OCI-LY1 (cell line): ENCODE data around the gene PPIF.

Experiments
- H2AFZ ChIP-seq: fragments of 200-600 bp; sonication (generic), shearing (Covaris generic); 2 replicates; pipeline ENCODE4 v1.6.0; 2014; ENCODE audit warnings: antibody characterized with exemption, mild to moderate bottlenecking, low read length
- H3F3A ChIP-seq: fragments of 200-600 bp; sonication (generic), shearing (Covaris generic); 2 replicates; pipeline ENCODE4 v1.6.0; 2014; ENCODE audit warnings: mild to moderate bottlenecking, antibody characterized with exemption, low read length, moderate library complexity; ENCODE audit not compliant: insufficient read depth
- H3K27ac ChIP-seq: fragments of 200-600 bp; sonication (generic); 2 replicates; pipeline ENCODE4 v1.5.1; 2014; ENCODE audit warnings: low read length, mixed run types, mild to moderate bottlenecking, low read depth; ENCODE audit not compliant: poor library complexity, severe bottlenecking
- H3K27me3 ChIP-seq: fragments of 200-600 bp; sonication (generic); 2 replicates; pipeline ENCODE4 v1.6.0; 2014; ENCODE audit warnings: antibody characterized with exemption, mild to moderate bottlenecking, low read length, moderate library complexity; ENCODE audit not compliant: insufficient read depth
- H3K36me3 ChIP-seq: fragments of 200-600 bp; sonication (generic); 2 replicates; pipeline ENCODE4 v1.6.1; 2014; ENCODE audit warnings: mild to moderate bottlenecking, antibody characterized with exemption, low read length, moderate library complexity, mixed read lengths; ENCODE audit not compliant: insufficient read depth
- H3K4me1 ChIP-seq: fragments of 200-600 bp; sonication (generic); 2 replicates; pipeline ENCODE4 v1.5.1; 2014; ENCODE audit warnings: mild to moderate bottlenecking, low read length, moderate library complexity; ENCODE audit not compliant: insufficient read depth, severe bottlenecking
- H3K4me2 ChIP-seq: fragments of 200-600 bp; sonication (generic), shearing (Covaris generic); 2 replicates; pipeline ENCODE4 v1.6.1; 2014; ENCODE audit warnings: low read length
- H3K4me3 ChIP-seq: fragments of 200-600 bp; sonication (generic); 2 replicates; pipeline ENCODE4 v1.5.1; 2014; ENCODE audit warnings: low read length, low read depth, mild to moderate bottlenecking, mixed read lengths; ENCODE audit not compliant: poor library complexity, severe bottlenecking
- H3K79me2 ChIP-seq: fragments of 200-600 bp; shearing (Covaris generic); 2 replicates; pipeline ENCODE4 v1.6.1; 2016; ENCODE audit warnings: mixed run types, low read length, mixed read lengths; ENCODE audit not compliant: insufficient read depth
- H3K9ac ChIP-seq: fragments of 200-600 bp; sonication (generic), shearing (Covaris generic); 2 replicates; pipeline ENCODE4 v1.6.1; 2014; ENCODE audit warnings: mild to moderate bottlenecking, low read length, mixed read lengths
- H3K9me2 ChIP-seq: fragments of 200-600 bp; sonication (generic), shearing (Covaris generic); 2 replicates; pipeline ENCODE4 v1.6.1; 2014; ENCODE audit warnings: low read depth, mild to moderate bottlenecking, low read length, mixed read lengths
- H3K9me3 ChIP-seq: fragments of 200-600 bp; shearing (Covaris generic); 2 replicates; pipeline ENCODE4 v1.6.1; 2014; ENCODE audit warnings: low read length, mixed read lengths
- H4K20me1 ChIP-seq: fragments of 200-600 bp; sonication (generic), shearing (Covaris generic); 2 replicates; pipeline ENCODE4 v1.6.0; 2016; ENCODE audit warnings: mild to moderate bottlenecking, low read length; ENCODE audit not compliant: insufficient read depth
- EZH2 ChIP-seq: fragments of 200-600 bp; sonication (generic), shearing (Covaris generic); IDR thresholded peaks from 2 replicates; pipeline ENCODE4 v1.8.0; 2017; ENCODE audit warnings: borderline replicate concordance, mixed run types, mild to moderate bottlenecking, antibody characterized with exemption, low read length, moderate library complexity, mixed read lengths
- TF ChIP-seq, protein P1 (sequence below): fragments of 200-600 bp; sonication (generic), shearing (Covaris generic); IDR thresholded peaks from 2 replicates; pipeline ENCODE4 v1.5.1; 2017; ENCODE audit warnings: mild to moderate bottlenecking, antibody characterized with exemption, low read length, moderate library complexity, mixed read lengths

PPIF gene

DNA sequence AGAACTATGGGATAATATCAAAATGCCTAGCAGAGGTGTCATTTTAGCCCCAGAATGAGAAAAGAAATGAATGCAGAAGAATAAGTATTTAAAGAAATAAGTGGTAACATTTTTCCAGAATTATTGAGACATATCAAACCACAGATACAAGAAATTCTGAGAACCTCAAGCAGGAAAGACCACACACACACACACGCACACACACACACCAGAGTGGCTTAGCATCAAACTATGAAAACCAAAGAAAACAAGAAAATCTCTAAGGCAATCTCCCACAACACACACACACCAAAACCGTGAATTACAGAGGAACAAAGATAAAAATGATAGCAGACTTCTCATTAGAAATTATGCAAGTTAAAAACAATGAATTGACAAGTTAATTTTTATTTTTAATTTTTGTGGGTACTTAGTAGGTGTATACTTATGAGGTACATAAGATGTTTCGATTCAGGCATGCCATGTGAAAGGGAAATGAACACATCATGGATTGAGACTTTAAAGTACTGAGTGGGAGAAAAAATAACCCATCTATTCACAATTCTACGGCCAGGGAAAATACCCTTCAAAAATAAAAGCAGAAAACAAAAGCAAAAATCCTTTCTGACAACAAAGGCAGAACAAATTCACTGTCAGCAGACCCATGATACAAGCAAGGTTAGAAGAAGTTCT is 14.6 kb downstream of the PPIF start:
- Histone ChIP-seq H2AFZ (no peak overlapping the region), H3K9ac (no peak overlapping the region), H3K4me1 (no peaks in the 10 kb centered on the region), H3K9me2 (no peaks in the 10 kb centered on the region), H3K27me3 (no peaks in the 10 kb centered on the region), H3K9me3 (no peaks in the 10 kb centered on the region), H3K79me2 (no peaks in the 10 kb centered on the region), H3K36me3 (0 out of 2 replicates have a peak, but pooled peaks cover 6% of the 10 kb centered on the region), H3F3A (no peaks in the 10 kb centered on the region), H3K4me3 (no peak overlapping the region), H3K4me2 (no peak overlapping the region), H3K27ac (no peak overlapping the region), H4K20me1 (no peaks in the 10 kb centered on the region)
- TF ChIP-seq, protein P1, sequence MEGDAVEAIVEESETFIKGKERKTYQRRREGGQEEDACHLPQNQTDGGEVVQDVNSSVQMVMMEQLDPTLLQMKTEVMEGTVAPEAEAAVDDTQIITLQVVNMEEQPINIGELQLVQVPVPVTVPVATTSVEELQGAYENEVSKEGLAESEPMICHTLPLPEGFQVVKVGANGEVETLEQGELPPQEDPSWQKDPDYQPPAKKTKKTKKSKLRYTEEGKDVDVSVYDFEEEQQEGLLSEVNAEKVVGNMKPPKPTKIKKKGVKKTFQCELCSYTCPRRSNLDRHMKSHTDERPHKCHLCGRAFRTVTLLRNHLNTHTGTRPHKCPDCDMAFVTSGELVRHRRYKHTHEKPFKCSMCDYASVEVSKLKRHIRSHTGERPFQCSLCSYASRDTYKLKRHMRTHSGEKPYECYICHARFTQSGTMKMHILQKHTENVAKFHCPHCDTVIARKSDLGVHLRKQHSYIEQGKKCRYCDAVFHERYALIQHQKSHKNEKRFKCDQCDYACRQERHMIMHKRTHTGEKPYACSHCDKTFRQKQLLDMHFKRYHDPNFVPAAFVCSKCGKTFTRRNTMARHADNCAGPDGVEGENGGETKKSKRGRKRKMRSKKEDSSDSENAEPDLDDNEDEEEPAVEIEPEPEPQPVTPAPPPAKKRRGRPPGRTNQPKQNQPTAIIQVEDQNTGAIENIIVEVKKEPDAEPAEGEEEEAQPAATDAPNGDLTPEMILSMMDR = no peak
- TF ChIP-seq EZH2 = no peak

DNA sequence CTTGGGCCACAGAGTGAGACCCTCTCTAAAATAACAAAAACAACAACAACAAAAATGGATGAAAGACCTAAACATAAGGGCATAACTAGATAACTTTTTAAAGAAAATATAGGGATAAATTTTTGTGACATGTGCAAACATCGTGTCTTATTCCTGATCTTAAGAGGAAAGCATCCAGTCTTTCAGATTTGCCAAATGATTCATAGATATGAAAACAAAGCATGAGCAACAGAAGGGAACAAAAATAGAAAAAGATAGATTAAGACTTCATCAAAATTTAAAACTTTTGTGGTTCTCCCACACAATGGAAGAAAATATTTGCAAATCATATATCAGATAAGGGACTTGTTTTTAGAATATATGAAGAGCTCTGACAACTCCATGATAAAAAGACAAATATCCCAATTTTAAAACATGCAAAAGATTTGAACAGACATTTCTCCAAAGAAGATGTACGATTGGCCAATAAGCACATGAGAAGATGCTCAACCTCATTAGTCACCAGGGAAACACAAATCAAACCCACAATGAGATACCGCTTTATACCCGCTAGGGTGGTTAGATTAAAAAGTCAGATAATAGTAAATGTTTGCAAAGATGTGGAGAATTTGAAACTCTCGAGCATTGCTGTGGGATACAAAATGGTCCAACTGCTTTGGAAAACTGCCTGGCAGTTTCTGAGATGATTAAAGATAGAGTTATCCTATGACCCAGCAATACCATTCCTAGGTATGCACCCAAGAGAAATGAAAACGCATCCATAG is 20.3 kb downstream of the PPIF start:
- Histone ChIP-seq H3K36me3 (no peaks in the 10 kb centered on the region; the same call in 1 of the 2 replicates), H3K79me2 (no peaks in the 10 kb centered on the region), H3K4me3 (no peak overlapping the region), H3F3A (no peaks in the 10 kb centered on the region), H3K4me2 (no peak overlapping the region), H3K9me3 (0 out of 2 replicates have a peak, but pooled peaks cover 2% of the 10 kb centered on the region), H3K9ac (no peak overlapping the region), H3K9me2 (no peaks in the 10 kb centered on the region), H3K27ac (no peak overlapping the region), H2AFZ (no peak overlapping the region), H4K20me1 (no peaks in the 10 kb centered on the region), H3K27me3 (no peaks in the 10 kb centered on the region), H3K4me1 (no peaks in the 10 kb centered on the region)
- no peak for TF ChIP-seq EZH2
- TF ChIP-seq, protein P1 = no peak

DNA sequence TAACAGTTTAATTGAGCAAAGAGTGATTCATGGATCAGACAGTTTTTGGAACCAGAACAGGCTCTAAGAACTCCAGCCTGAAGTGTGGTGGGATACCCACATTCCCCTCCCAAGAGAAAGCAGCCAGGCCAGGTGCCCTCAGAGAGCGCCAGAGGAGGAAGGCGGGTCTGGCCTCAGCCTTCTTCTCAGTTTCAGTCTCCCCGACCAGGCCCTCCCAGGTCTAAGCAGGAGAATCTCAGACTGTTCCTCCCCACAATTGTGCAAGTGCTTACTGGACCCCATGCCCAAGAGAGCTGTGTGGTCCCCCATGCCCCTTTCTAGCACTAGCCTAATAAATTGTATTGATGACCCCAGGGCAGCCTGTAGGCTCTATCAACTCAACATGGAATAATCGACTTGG is 25.6 kb downstream of the PPIF start:
- Histone ChIP-seq H3K27me3 (no peaks in the 10 kb centered on the region), H2AFZ (no peak overlapping the region), H3K4me1 (no peaks in the 10 kb centered on the region), H3K4me3 (no peak overlapping the region), H3K79me2 (no peaks in the 10 kb centered on the region), H3K27ac (no peak overlapping the region), H3K9me3 (0 out of 2 replicates have a peak, but pooled peaks cover 2% of the 10 kb centered on the region), H3K36me3 (no peaks in the 10 kb centered on the region; the same call in 1 of the 2 replicates), H3K9me2 (no peaks in the 10 kb centered on the region), H3F3A (no peaks in the 10 kb centered on the region), H3K4me2 (no peak overlapping the region), H3K9ac (no peak overlapping the region), H4K20me1 (no peaks in the 10 kb centered on the region)
- TF ChIP-seq EZH2 = no peak
- TF ChIP-seq, protein P1 = no peak
